HepG2 (cell line): ENCODE results near the gene CCL19. TPM values are rescaled to one million over a fixed set of nuclear protein-coding genes. Genes with fewer than 3 reads are reported as not detected.

Source experiments
- ARNT2 ChIP-seq: sonication (generic); formaldehyde crosslinking; IDR thresholded peaks from 2 replicates; pipeline ENCODE4 v1.8.0; 2022; ENCODE audit warnings: mild to moderate bottlenecking, low read depth, missing genetic modification reagents, moderate library complexity
- BHLHE40 ChIP-seq: IDR thresholded peaks from 2 replicates; pipeline ENCODE4 v1.6.1; 2011; ENCODE audit warnings: low read length, improper control_type of control experiment
- CERS6 ChIP-seq: sonication (generic); formaldehyde crosslinking; IDR thresholded peaks from 2 replicates; pipeline ENCODE4 v1.5.0; 2020; ENCODE audit warnings: missing genetic modification reagents
- CSRNP1 ChIP-seq: sonication (generic); formaldehyde crosslinking; IDR thresholded peaks from 2 replicates; pipeline ENCODE4 v1.8.1; 2023; ENCODE audit warnings: mild to moderate bottlenecking, missing genetic modification reagents
- FLYWCH1 ChIP-seq: sonication (generic); formaldehyde crosslinking; IDR thresholded peaks from 2 replicates; pipeline ENCODE4 v1.8.1; 2023; ENCODE audit warnings: mild to moderate bottlenecking, missing genetic modification reagents
- FOSL1 ChIP-seq: sonication (generic); formaldehyde crosslinking; IDR thresholded peaks from 2 replicates; pipeline ENCODE4 v1.9.0; 2021; ENCODE audit warnings: missing genetic modification reagents, borderline replicate concordance
- HNRNPUL1 ChIP-seq: fragments of 200-400 bp; formaldehyde crosslinking; IDR thresholded peaks from 2 replicates; pipeline ENCODE4 v1.6.1; 2017; ENCODE audit warnings: low read depth, mild to moderate bottlenecking, low read length, moderate library complexity
- HOXD1 ChIP-seq: sonication (generic); formaldehyde crosslinking; IDR thresholded peaks from 2 replicates; pipeline ENCODE4 v1.5.0; 2020; ENCODE audit warnings: missing genetic modification reagents
- KMT2A ChIP-seq: sonication (generic); formaldehyde crosslinking; IDR thresholded peaks from 2 replicates; pipeline ENCODE4 v1.4.0; 2020; ENCODE audit warnings: missing genetic modification reagents
- RFX3 ChIP-seq: IDR thresholded peaks from 2 replicates; pipeline ENCODE4 v1.6.1; 2016; ENCODE audit warnings: missing biosample characterization, missing genetic modification reagents
- TCF7L2 ChIP-seq: IDR thresholded peaks from 2 replicates; pipeline ENCODE4 v1.6.1; 2011; ENCODE audit warnings: mild to moderate bottlenecking, low read depth, low read length, moderate library complexity
- TEAD2 ChIP-seq: sonication (generic); formaldehyde crosslinking; IDR thresholded peaks from 2 replicates; pipeline ENCODE4 v1.9.0; 2021; ENCODE audit warnings: missing genetic modification reagents
- ZBTB37 ChIP-seq: sonication (generic); formaldehyde crosslinking; IDR thresholded peaks from 2 replicates; pipeline ENCODE4 v1.4.0; 2020; ENCODE audit warnings: mild to moderate bottlenecking, missing genetic modification reagents
- ZFP41 ChIP-seq: sonication (generic); formaldehyde crosslinking; IDR thresholded peaks from 2 replicates; pipeline ENCODE4 v1.4.0; 2020; ENCODE audit warnings: mild to moderate bottlenecking, missing genetic modification reagents, borderline replicate concordance
- ZFP62 ChIP-seq: sonication (generic); formaldehyde crosslinking; IDR thresholded peaks from 2 replicates; pipeline ENCODE4 v1.4.0; 2020; ENCODE audit warnings: missing genetic modification reagents
- ZKSCAN5 ChIP-seq: sonication (generic); formaldehyde crosslinking; IDR thresholded peaks from 2 replicates; pipeline ENCODE4 v1.5.1; 2020; ENCODE audit warnings: mild to moderate bottlenecking, missing genetic modification reagents
- ZMAT3 ChIP-seq: sonication (generic); formaldehyde crosslinking; conservative IDR thresholded peaks from 2 replicates; pipeline ENCODE4 v1.7.0; 2021; ENCODE audit warnings: missing genetic modification reagents
- ZNF160 ChIP-seq: sonication (generic); formaldehyde crosslinking; IDR thresholded peaks from 2 replicates; pipeline ENCODE4 v1.8.0; 2022; ENCODE audit warnings: mild to moderate bottlenecking, inconsistent platforms, missing genetic modification reagents
- ZNF513 ChIP-seq: sonication (generic); formaldehyde crosslinking; conservative IDR thresholded peaks from 2 replicates; pipeline ENCODE4 v1.5.0; 2020; ENCODE audit warnings: missing genetic modification reagents
- ZNF709 ChIP-seq: sonication (generic); formaldehyde crosslinking; IDR thresholded peaks from 2 replicates; pipeline ENCODE4 v1.5.0; 2020; ENCODE audit warnings: mild to moderate bottlenecking, missing genetic modification reagents
- ZNF724P ChIP-seq: sonication (generic); formaldehyde crosslinking; IDR thresholded peaks from 2 replicates; pipeline ENCODE4 v1.8.0; 2022; ENCODE audit warnings: missing genetic modification reagents, borderline replicate concordance
- ZNF75D ChIP-seq: sonication (generic); formaldehyde crosslinking; IDR thresholded peaks from 2 replicates; pipeline ENCODE4 v1.8.1; 2023; ENCODE audit warnings: missing genetic modification reagents, mild to moderate bottlenecking, borderline replicate concordance
- ZNF883 ChIP-seq: sonication (generic); formaldehyde crosslinking; IDR thresholded peaks from 2 replicates; pipeline ENCODE4 v1.5.1; 2020; ENCODE audit warnings: mild to moderate bottlenecking, missing genetic modification reagents; ENCODE audit errors: not compliant biosample characterization
- polyA plus RNA-seq, 8 experiments: library from polyadenylated mRNA; depleted of rRNA in 3 of 8; stranded (reverse) in 7 of 8; unstranded in 1 of 8; fragments of >200 nt; fragmentation: Illumina TruSeq in 4 of 8; extraction: Trizol in 4 of 8; gene quantifications; 2 replicates each; pipeline versions ENCODE4 v1.2.1 to v1.2.3, GENCODE V29; 2011 to 2016; ENCODE audit warnings: low read depth in 4 of 8, missing spikeins in 1 of 8, mixed read lengths in 1 of 8; ENCODE audit not compliant: insufficient read depth in 1 of 8
- total RNA-seq, 5 experiments: library from RNA; depleted of rRNA; stranded (reverse); fragments of >200 nt; fragmentation: Illumina TruSeq; extraction: Trizol; gene quantifications; 2 replicates each; pipeline ENCODE4 v1.2.3, GENCODE V29; 2016; ENCODE audit warnings: low read depth in 1 of 5
- TF ChIP-seq, protein P1 (sequence below): sonication (generic); formaldehyde crosslinking; IDR thresholded peaks from 2 replicates; pipeline ENCODE4 v1.4.0; 2020; ENCODE audit warnings: missing genetic modification reagents

The CCL19 gene
- total and polyA plus RNA-seq, 2 of the 13 experiments (the other 11 are each of a cell fraction or from before 2014, with no cell fraction given) = not detected

- no peak for TF ChIP-seq ZNF513
- TF ChIP-seq HOXD1 = no peak
- TF ChIP-seq ARNT2 = no peak
- no peak for TF ChIP-seq ZNF709 (CRISPR knock-in tag)
- 0 out of 2 replicates have a peak, but pooled peaks have one; percentile 19 for TF ChIP-seq ZNF724P (CRISPR knock-in tag)
- no peak for TF ChIP-seq TCF7L2
- TF ChIP-seq ZNF75D (CRISPR knock-in tag) = no peak
- TF ChIP-seq, protein P1, sequence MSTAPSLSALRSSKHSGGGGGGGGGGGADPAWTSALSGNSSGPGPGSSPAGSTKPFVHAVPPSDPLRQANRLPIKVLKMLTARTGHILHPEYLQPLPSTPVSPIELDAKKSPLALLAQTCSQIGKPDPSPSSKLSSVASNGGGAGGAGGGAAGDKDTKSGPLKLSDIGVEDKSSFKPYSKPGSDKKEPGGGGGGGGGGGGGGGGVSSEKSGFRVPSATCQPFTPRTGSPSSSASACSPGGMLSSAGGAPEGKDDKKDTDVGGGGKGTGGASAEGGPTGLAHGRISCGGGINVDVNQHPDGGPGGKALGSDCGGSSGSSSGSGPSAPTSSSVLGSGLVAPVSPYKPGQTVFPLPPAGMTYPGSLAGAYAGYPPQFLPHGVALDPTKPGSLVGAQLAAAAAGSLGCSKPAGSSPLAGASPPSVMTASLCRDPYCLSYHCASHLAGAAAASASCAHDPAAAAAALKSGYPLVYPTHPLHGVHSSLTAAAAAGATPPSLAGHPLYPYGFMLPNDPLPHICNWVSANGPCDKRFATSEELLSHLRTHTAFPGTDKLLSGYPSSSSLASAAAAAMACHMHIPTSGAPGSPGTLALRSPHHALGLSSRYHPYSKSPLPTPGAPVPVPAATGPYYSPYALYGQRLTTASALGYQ (CRISPR knock-in tag) = no peak
- no peak for TF ChIP-seq ZMAT3 (CRISPR knock-in tag)
- TF ChIP-seq ZFP41 = no peak
- TF ChIP-seq ZNF160 = no peak
- TF ChIP-seq FOSL1 = no peak
- no peak for TF ChIP-seq FLYWCH1 (CRISPR knock-in tag)
- TF ChIP-seq RFX3 (CRISPR knock-in tag) = no peak
- no peak for TF ChIP-seq ZBTB37 (CRISPR knock-in tag)
- no peak for TF ChIP-seq KMT2A (CRISPR knock-in tag)
- TF ChIP-seq CERS6 (CRISPR knock-in tag) = no peak
- no peak for TF ChIP-seq ZFP62
- TF ChIP-seq ZKSCAN5 (CRISPR knock-in tag) = no peak
- peak; percentile 22; the same call in 1 of the 2 replicates for TF ChIP-seq BHLHE40
- no peak for TF ChIP-seq CSRNP1 (CRISPR knock-in tag)
- TF ChIP-seq TEAD2 = no peak
- TF ChIP-seq ZNF883 (CRISPR knock-in tag) = no peak
- no peak for TF ChIP-seq HNRNPUL1
Observed at GRCh38 chr9:34688329-34689115, 2.6 kb downstream of the CCL19 start (continued).
